SHP77 treated with DMSO at 0.1 percent for 48 hours (cell line): ENCODE measurements around the gene MMP1.

Experiments
- DNase-seq: peaks from one replicate; lab custom pipeline; 2025; lab: John Stamatoyannopoulos, UW

MMP1 gene

DNA sequence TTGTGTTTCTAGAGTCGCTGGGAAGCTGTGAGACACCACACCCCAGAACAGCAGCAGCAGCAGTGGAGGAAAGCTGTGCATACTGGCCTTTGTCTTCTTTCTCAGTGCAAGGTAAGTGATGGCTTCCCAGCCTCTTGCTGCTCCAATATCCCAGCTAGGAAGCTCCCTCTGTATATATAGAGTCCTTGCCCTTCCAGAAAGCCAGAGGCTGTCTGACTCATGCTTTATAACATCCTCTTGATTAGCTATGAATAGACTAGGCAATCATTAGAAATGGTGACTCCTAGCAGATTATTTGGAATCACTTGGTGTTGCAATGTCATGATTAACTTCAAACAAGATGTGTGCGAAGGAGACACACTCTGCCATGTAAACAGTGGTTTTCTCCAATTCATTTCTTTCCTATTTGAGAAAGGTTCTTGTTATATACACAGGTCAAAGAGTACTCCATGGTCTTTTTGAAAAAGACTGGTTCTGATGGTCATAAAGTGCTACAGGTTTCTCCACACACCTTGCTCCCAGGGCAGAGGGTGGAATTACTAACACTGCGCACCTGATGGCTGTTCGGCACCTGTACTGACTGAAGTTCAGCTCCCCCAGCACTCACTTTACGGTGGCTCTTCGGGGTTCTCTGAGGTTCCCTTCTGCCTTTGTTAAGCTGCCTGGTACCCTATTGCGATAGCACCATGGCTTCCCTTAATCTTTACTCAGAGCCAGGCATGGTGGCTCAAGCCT lies at the start of gene MMP1:
MMP1 (minus strand) TSS at position 149 of the 735 bp plus-strand sequence; CDS start at position 81, 68 bp downstream.
- DNase-seq, result no peak

DNA sequence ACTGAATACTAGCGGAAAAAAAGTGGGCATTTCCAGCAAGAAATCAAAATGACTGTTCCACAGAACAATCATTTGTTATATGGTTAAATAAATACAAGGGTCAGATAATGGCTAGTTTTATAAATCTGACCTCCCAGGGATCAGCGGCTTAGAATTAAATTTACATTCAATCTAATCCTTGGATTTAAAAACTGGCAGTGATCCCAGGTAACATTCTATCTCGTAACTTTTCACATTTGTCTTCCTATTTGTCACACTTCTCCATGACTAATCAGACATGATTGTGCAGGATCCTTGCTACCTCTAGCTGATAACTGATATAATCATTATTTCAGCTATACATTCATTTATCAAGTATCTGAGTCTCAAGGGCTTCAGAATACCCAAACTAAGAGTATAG lies 48.3 kb upstream of the MMP1 start:
- no peak for DNase-seq

DNA sequence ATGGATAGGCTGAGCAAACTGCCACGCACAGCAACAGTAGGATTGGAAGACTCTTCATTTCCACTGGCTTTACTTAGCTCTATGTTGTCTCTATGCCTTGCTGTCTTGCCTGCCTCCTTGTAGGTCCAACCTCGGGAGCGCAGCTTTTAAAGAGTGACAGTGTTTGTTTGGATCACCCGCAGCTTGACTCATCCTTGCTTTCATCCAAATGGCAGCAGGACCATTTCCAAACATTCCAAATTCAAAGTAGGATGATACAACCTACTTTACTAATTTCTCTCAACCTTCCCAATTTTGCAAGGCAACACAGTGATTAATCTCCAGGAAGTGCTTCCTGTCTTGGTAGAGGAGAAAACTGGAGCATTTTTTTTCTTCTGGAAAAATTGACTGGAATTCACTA lies 45.5 kb upstream of the MMP1 start, which contains the start of gene MMP3:
MMP3 (minus strand) TSS at position 121 of the 400 bp plus-strand sequence; CDS start at position 58, 63 bp downstream.
- no peak for DNase-seq

DNA sequence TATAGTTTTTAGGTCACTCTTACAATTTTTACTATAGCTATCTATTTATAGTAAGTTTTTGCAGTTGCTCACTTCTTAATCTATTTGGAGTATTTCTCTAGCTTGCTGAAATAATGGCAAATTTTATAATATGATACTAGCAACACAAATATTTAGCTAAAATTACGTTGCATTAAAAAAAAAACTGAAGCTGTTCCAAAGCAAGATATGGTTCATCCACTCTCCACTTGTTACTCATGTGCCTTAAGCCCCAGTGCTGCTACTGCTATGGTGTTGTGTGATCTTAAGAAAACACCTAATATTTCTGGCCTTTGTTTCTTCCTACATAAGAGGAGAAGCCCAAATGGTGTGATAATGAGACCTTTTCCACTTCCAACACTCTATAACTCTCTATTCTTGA lies 45.0 kb upstream of the MMP1 start:
- no peak for DNase-seq

DNA sequence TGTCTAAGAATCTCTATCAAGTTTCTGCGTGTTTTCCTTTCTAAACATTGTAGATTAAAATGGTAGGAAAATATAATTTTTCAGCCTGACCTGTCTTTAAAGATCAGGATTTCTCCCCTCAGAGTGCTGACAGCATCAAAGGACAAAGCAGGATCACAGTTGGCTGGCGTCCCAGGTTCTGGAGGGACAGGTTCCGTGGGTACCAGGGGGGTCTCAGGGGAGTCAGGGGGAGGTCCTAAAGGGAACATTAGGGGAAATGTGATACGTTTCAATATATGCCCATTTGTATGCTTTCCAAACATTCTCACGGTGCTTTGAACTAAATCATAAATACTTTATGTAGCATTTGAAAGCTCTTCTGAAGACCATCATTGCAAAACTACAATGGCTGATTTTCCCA lies 42.1 kb upstream of the MMP1 start:
- no peak for DNase-seq

DNA sequence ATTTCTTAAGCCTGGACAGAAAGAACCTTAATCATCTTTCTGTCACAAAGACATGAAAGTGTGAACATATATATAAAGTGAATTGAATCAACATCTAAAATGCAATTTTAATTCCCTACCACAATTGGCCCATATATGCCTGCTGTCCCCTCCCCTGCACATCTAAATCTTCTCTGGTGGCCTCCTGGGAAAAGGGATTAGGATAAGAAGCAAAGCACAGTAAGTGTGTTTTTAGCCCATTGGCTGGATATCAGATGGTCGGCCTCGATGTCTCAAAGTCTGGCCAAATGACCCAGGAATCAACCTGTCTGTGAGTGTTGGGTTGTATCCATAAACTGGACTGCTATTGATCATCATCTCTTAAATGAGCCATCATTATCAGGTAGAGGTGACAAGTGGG lies 39.7 kb upstream of the MMP1 start:
- no peak for DNase-seq

DNA sequence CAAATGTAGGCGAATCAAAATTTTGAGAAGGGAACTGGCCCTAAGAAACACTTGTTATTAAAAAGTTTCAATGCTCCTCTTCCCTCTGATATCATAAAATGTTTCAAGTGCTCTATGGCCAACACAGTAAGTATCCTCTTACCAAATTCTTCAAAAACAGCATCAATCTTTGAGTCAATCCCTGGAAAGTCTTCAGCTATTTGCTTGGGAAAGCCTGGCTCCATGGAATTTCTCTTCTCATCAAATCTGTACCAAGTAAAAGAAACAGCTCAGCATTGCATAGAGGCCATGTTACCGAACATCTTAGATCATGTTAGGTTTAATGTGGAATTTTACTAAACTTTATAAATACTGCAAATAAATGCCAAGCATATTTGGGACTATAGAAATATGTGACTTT lies 39.2 kb upstream of the MMP1 start:
- no peak for DNase-seq

DNA sequence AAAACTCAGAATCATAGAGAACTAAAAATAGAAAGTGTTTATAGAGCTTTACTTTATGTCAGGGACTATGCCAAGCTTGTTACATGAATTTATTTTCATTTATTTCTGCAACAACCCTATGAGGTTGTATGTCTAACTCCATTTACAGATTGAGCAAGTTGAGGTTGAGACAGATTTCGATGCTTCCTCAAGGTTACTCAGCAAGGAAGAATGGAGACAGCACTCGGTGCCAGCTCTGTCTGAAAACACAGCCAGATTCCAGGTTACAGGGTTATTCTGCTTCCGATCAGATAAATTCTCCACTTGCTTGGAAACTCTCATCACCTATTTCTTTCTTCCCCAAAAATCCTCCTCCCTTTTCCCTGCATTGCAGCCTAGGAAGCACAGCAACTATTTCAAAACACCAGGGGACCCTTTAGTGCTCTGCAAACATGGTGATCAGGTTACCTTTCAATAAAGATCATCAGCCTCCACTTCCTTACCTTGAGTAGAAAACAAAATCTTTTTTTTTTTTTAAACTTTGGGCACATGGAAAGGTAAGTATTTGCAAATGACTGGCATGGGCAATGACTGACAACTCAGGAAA lies 38.4 kb upstream of the MMP1 start:
- no peak for DNase-seq

DNA sequence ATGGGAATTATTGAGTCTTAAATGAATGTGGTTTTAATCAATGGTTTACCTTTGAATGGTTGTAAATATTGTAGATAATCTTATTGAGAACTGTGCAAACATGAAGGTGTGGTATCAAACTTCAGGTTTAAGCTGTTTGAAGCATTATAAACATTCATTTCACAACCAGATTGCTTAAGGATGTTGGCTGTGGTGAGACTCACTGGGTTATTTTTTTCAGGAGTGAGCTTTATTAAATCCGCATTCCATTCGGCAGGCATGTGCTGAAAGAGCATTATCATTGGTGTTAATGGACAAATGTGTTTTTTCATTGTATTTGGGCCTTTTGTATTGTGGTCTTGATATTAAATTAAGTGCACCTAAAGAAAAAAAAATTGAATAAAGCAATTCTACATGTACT lies 35.8 kb upstream of the MMP1 start:
- no peak for DNase-seq

DNA sequence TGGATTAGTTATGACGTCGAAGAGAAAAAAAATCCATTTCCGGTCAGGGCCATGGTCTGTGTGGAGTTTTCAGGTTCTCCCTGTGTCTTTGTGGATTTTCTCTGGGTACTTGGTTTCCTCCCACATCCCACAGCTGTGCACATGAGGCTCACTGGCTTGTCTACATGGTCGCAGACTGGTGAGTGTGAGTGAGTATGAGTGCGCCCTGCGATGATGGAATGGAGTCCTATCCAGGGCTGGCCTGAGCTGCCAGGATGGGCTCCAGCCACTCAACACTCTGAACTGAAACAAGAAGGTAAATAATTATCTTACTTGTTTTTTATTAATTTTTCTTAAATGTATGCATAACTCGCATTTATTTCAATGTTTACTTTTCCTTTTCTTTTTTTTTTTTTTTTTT lies 34.7 kb upstream of the MMP1 start:
- DNase-seq, result no peak

DNA sequence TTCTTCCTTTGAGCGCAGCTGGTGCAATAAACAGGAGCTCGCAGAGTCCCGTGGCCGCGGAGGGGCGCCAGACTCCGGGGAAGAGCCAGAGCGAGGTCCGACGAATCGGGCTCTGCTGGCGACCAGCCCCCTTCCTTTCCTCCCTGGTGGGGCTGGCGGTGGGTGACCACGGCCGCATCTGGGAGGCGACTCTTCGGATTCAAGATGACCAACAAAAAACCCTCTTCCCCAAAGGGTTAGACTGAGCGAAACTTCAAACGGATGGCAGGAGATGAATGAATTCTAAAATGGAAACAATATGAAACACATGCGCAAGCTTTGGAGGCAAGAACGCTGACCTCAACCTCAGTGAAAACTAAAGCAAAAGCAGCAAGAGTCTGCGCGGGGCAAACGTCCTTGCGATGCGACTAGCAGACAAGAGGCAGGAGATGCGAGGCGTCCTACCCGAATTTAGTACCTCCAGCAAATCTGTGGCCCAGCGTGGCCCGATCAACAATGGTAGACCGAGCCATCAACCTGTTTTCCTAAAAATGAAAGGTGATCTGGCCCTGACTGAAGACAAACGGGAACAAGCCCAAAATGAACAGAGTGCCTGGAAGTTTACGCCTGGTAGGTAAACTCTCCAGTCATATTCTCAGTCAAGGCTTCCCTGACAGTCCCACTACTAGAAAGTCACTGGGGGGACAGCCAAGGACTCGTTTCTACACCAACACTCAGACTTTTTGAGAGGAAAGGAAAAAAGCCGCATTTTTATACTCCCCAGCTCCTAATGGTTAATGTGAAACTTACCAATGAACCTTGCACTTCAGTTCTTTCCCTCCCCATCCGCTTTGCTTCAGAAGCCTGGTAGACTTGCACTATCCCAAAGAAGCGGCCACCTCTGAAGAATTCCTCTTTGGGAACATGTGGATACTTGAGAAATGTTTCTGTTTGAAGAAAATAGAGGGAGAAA lies 33.8 kb upstream of the MMP1 start:
- DNase-seq, result no peak

DNA sequence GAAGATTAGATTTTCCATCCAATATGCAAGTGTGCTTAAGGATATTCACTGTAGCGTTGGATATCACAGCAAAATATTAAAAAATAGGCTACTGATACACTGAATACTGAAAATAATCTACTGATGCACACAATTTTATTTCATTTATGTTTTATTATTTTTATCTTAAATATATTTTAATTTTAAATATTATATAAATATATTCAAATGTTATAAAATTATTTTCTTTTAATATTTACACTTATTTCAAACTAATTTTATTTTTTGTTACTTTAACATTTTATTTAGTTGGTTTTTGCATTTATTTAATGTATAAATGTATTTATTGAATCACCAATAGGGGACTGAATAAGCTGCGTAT lies 33.1 kb upstream of the MMP1 start:
- no peak for DNase-seq

DNA sequence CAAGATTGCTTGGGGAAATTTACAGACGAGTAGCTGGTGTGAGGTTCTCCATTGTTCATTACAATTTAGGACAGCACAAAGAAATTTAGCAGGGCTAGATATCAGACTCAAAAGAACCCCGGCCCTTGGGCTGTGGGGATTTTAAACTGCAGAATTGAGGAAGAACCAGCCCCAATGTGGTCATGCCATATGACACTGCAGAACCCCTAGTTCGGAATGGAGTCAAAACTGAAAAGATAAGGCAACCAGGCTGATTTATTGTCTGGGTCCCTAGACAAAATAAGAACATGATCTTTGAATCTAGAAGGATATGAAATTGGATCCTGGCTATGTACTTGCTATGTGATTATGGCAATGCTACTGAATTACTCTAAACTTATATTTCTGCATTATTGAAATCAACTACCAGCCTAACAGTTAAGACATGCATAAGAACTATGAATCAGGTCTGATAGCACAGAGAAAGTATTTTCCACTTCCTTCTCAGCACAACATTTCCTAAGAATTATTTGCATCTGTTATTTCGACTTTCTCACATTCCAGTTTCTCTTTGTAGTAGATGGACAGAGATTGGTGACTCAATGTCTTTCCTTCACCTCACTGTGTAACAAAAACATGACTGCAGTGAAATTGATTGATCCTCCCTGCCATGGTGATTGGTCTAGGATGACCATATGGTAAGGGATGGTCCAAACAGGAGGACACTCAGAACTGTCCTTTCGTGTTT lies 32.2 kb upstream of the MMP1 start:
- no peak for DNase-seq

DNA sequence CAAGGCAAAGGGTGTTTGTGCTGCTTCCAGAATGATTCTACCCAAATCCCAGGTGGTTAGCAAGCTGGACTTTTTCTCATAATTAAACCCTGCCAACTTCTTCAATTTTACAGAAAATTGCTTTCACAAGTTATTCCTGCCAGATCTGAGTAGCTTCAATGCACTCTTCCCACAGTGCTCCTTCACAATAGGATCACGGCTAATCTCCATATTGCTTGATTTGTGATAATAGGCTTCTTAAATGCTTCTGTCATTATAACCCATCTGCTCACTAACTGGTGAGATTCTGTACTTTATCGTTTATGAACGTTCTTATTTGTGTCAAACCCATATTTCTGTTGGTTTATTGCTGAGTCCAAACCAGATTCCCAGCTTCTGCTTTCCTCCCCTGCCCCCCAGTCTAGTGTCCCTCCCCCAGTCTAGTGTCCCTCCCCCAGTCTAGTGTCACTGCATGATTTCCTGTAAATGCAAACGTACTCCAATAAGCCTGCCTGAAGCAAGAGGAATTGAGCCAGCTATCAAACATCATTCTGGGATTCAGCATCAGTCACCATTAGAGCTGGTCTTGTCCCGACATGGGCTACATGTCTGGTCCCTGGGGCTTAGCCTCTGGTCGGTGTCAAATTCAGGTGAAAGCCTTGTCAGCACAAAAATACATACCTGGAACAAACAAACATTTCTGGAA lies 31.5 kb upstream of the MMP1 start:
- DNase-seq, result no peak

DNA sequence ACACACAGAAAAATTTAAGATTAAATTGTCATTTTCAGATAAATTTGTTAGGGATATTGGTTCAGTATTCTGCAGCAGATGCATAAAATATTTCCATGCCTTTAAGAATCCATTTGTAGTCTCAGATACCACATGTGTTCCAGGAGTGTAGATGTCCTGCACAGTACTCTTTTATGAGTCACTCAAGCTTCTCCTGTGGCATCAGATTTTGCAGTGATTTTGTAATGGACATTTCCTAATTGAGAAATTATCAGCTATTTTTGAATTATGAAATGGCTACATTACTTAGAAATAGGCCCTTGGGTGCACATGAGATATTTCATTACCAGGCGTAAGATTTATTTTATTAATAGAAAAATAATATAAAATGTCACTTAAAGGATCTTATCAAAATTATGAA lies 26.6 kb upstream of the MMP1 start:
- DNase-seq, result no peak

DNA sequence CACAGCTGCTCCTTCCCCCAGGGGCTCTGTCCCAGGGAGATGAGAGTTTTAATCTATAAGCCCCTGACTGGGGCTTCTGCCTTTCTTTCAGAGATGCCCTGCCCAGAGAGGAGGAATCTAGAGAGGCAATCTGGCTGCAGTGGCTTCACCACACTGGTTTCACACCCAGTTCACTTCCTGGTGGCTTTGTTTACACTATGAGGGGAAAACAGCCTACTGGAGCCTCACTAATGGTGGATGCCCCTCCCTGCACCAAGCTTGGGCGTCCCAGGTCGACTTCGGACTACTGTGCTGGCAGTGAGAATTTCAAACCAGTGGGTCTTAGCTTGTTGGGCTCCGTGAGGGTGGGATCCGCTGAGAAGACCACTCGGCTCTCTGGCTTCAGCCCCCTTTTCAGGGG lies 21.5 kb upstream of the MMP1 start:
- DNase-seq, result no peak

DNA sequence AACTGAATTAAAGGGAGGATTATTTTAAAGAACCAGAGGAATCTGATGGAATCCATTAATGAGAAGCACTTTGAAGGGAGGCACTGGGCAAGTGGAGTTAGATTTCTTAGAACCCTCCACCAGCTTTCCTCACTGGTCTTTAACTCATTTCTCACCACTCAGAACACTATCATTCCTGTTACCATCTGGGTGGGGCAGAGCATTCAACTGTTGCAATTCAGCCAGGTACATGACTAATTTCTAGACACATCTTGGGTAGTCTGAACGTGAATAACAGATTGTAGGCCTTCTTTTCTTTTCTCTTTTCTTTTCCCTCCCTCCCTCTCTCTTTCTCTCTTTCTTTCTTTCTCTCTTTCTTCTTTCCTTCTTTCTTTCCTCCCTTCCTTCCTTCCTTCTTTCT lies 15.5 kb upstream of the MMP1 start:
- DNase-seq, result no peak

DNA sequence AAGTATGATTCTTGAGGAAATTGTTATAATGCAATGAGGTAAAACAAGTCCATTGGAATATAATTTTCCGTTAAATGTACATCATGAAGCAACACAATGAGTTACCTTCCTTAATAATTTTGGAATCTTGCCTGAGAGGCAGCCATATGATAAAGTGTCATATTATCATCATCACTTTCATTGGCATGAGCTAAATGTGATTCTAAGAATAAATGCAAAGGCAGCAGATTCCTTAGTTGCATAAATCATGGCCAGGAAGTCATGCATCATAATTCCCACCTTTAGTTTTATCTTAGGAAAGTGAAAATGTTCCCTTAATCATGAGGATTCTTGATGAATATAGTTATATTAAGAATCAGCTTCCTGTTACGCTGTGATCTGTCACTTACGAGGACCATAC lies 14.2 kb upstream of the MMP1 start:
- DNase-seq, result no peak

DNA sequence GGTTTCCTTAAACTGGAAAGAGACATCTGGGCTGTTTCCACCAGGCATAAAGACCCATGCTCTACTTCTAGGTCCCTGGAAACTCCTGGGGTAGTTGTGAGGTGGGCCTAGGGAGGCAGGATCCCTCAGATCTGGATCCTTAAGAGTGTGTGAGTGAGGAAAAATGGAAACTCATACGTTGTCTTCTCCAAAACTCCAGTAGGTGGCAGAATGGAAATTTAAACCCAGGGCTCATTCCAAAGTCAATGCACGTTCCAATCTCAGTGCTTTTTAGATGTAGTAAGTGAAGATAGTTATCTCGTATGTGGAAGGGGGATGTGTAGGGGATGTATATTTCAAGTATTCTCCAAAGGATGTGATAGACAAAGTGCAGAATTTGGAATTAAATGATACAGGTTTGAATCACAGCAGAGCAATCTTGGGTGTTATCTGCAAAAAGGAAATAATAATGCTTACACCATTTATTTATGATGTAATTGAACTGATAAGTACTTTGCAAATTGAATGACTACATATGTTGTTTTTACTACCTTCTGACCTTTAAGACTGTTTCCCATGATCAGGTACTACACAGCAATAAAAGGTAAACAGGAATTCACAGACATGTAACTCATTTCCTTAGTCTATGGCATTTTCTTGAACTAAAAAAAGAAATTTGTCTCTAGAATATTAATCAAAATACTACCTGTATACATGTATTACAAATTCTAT lies 13.1 kb upstream of the MMP1 start:
- no peak for DNase-seq

DNA sequence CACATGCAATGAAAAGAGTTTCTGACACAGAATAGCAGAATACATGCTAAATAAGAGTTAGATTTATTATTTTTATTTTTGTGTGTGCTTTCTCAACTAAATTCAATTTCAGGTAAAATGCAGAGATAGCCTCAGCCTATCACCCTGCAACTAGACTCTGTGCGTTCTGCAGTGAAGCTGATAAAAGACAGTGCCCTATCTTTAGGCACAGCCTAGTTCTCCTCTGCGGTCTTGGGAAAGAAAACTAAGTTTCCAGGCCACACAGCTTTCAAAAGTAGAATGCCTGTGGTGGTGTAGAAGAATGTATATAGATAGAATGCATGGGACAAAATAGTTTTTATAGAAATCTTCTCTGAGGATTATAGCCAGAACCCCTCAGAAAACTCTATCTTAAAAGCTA lies 12.0 kb upstream of the MMP1 start:
- no peak for DNase-seq

DNA sequence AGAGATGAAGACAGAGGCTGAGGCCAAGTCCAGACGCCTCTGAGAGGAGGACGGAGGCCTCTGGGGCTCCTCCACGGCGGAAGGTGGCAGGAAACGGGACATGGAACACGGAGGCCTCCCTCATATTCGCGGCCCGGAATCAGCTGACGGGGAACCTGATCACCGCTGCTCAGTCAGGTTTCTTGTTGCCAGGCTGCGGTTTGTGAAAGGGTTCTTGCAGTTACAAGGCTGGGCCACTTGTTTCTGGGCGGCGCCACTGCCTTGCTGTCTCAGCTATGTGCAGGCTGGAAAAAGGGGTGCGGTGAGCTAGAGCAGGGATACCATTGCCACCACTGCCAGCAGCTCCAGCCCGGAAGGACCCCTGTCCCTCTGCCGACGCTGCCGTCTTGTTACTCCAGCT lies 10.0 kb upstream of the MMP1 start:
- DNase-seq, result no peak
